H9 (cell line): ENCODE results near the gene DIRAS3. TPM values are rescaled to one million over a fixed set of nuclear protein-coding genes. Genes with fewer than 3 reads are reported as not detected.

Experiments
- DNase-seq: peaks from one replicate; pipeline ENCODE4 v3.0.0-alpha.2; 2017
- H2AFZ ChIP-seq: one replicate; pipeline ENCODE4 v1.6.1; 2013; ENCODE audit warnings: mild to moderate bottlenecking, low read length, control low read depth, moderate library complexity
- H2AK5ac ChIP-seq: 2 replicates; pipeline ENCODE4 v1.6.1; 2013; ENCODE audit warnings: low read length, control low read depth, mixed read lengths; ENCODE audit not compliant: insufficient read length
- H2BK120ac ChIP-seq: one replicate; pipeline ENCODE4 v1.6.1; 2013; ENCODE audit warnings: low read depth, mild to moderate bottlenecking, low read length, control low read depth, inconsistent platforms; ENCODE audit not compliant: poor library complexity, severe bottlenecking
- H2BK12ac ChIP-seq: 2 replicates; pipeline ENCODE4 v1.6.1; 2013; ENCODE audit warnings: low read length, control low read depth, mixed read lengths, low read depth; ENCODE audit not compliant: insufficient read length
- H2BK15ac ChIP-seq: 2 replicates; pipeline ENCODE4 v1.6.1; 2013; ENCODE audit warnings: low read depth, low read length, control low read depth
- H2BK20ac ChIP-seq: one replicate; pipeline ENCODE4 v1.6.1; 2013; ENCODE audit warnings: low read depth, mild to moderate bottlenecking, low read length, control low read depth, inconsistent platforms; ENCODE audit not compliant: poor library complexity, severe bottlenecking
- H2BK5ac ChIP-seq: 2 replicates; pipeline ENCODE4 v1.6.1; 2013; ENCODE audit warnings: low read length, control low read depth, mixed read lengths; ENCODE audit not compliant: insufficient read length
- H3K14ac ChIP-seq: 2 replicates; pipeline ENCODE4 v1.6.1; 2013; ENCODE audit warnings: low read length, control low read depth; ENCODE audit not compliant: insufficient read depth
- H3K18ac ChIP-seq: 2 replicates; pipeline ENCODE4 v1.6.1; 2013; ENCODE audit warnings: low read depth, mild to moderate bottlenecking, mixed read lengths, low read length, control low read depth; ENCODE audit not compliant: insufficient read length
- H3K23ac ChIP-seq: 2 replicates; pipeline ENCODE4 v1.6.1; 2013; ENCODE audit warnings: low read length, control low read depth, mixed read lengths, low read depth; ENCODE audit not compliant: insufficient read length
- H3K23me2 ChIP-seq: 2 replicates; pipeline ENCODE4 v1.6.1; 2013; ENCODE audit warnings: low read depth, mild to moderate bottlenecking, mixed read lengths, low read length, control low read depth; ENCODE audit not compliant: insufficient read length, poor library complexity, severe bottlenecking
- H3K27ac ChIP-seq: 2 replicates; pipeline ENCODE4 v1.5.1; 2013; ENCODE audit warnings: low read length, control low read depth, mixed read lengths, low read depth; ENCODE audit not compliant: insufficient read length
- H3K27me3 ChIP-seq: 2 replicates; pipeline ENCODE4 v1.6.1; 2013; ENCODE audit warnings: low read length, control low read depth, inconsistent platforms; ENCODE audit not compliant: insufficient read depth
- H3K4ac ChIP-seq: 2 replicates; pipeline ENCODE4 v1.6.1; 2013; ENCODE audit warnings: low read depth, mild to moderate bottlenecking, control low read depth, inconsistent platforms, low read length, moderate library complexity
- H3K4me1 ChIP-seq: 2 replicates; pipeline ENCODE4 v1.6.1; 2013; ENCODE audit warnings: low read length, control low read depth, inconsistent platforms; ENCODE audit not compliant: insufficient read depth
- H3K4me2 ChIP-seq: 2 replicates; pipeline ENCODE4 v1.6.1; 2013; ENCODE audit warnings: low read length, control low read depth, mixed read lengths; ENCODE audit not compliant: insufficient read length, insufficient read depth
- H3K56ac ChIP-seq: 2 replicates; pipeline ENCODE4 v1.6.1; 2013; ENCODE audit warnings: low read depth, mild to moderate bottlenecking, mixed read lengths, low read length, control low read depth; ENCODE audit not compliant: insufficient read length
- H3K79me1 ChIP-seq: 2 replicates; pipeline ENCODE4 v1.6.1; 2013; ENCODE audit warnings: low read depth, mild to moderate bottlenecking, moderate library complexity, low read length, control low read depth, inconsistent platforms; ENCODE audit not compliant: insufficient read depth, poor library complexity, severe bottlenecking
- H3K79me2 ChIP-seq: 2 replicates; pipeline ENCODE4 v1.6.1; 2013; ENCODE audit warnings: low read length, control low read depth, inconsistent platforms; ENCODE audit not compliant: insufficient read depth
- H3K9ac ChIP-seq: 2 replicates; pipeline ENCODE4 v1.6.1; 2013; ENCODE audit warnings: low read length, control low read depth, mixed read lengths; ENCODE audit not compliant: insufficient read length; ENCODE audit errors: extremely low read depth
- H3K9me3 ChIP-seq: one replicate; pipeline ENCODE4 v1.6.1; 2013; ENCODE audit warnings: low read depth, low read length, inconsistent platforms; ENCODE audit not compliant: control insufficient read depth
- H3T11ph ChIP-seq: one replicate; pipeline ENCODE4 v1.6.1; 2013; ENCODE audit warnings: mild to moderate bottlenecking, low read length, control low read depth, inconsistent platforms
- H4K20me1 ChIP-seq: one replicate; pipeline ENCODE4 v1.6.1; 2013; ENCODE audit not compliant: control insufficient read depth, insufficient read length, insufficient read depth
- H4K5ac ChIP-seq: 2 replicates; pipeline ENCODE4 v1.6.1; 2013; ENCODE audit warnings: low read depth, mild to moderate bottlenecking, mixed read lengths, low read length, control low read depth; ENCODE audit not compliant: insufficient read length
- H4K8ac ChIP-seq: replicated peaks from 2 replicates; pipeline ENCODE4 v1.6.1; 2013; ENCODE audit warnings: low read length, control low read depth, mixed read lengths, low read depth; ENCODE audit not compliant: insufficient read length
- H4K91ac ChIP-seq: 2 replicates; pipeline ENCODE4 v1.6.1; 2013; ENCODE audit warnings: low read depth, mild to moderate bottlenecking, moderate library complexity, mixed read lengths, low read length, control low read depth; ENCODE audit not compliant: insufficient read length
- H3K27ac Mint-ChIP-seq, 3 experiments: 2 replicates in 2 of 3; 3 replicates in 1 of 3; pipeline ENCODE4 v1.8.0; 2020 to 2021; ENCODE audit warnings: mixed read lengths in 3 of 3, mild to moderate bottlenecking in 1 of 3, moderate library complexity in 1 of 3
- H3K27me3 Mint-ChIP-seq: 2 replicates; pipeline ENCODE4 v1.8.0; 2021; ENCODE audit warnings: low read depth, mild to moderate bottlenecking, moderate library complexity, mixed read lengths
- H3K36me3 Mint-ChIP-seq, 3 experiments: 2 replicates in 2 of 3; 3 replicates in 1 of 3; pipeline ENCODE4 v1.8.0; 2020 to 2021; ENCODE audit warnings: low read depth in 3 of 3, mixed read lengths in 3 of 3; ENCODE audit not compliant: insufficient read depth in 1 of 3
- H3K4me1 Mint-ChIP-seq, 2 experiments: 2 replicates each; pipeline ENCODE4 v1.8.0; 2020; ENCODE audit warnings: mixed read lengths in 2 of 2
- H3K4me3 Mint-ChIP-seq, 2 experiments: 2 replicates in 1 of 2; 3 replicates in 1 of 2; pipeline ENCODE4 v1.8.0; 2020 to 2021; ENCODE audit warnings: mild to moderate bottlenecking in 2 of 2, mixed read lengths in 2 of 2, moderate library complexity in 1 of 2
- H3K9me3 Mint-ChIP-seq, 2 experiments: 2 replicates in 1 of 2; 3 replicates in 1 of 2; pipeline ENCODE4 v1.8.0; 2020; ENCODE audit warnings: mild to moderate bottlenecking in 2 of 2, mixed read lengths in 2 of 2, moderate library complexity in 1 of 2
- WGBS: extraction: QIAGEN DNeasy Blood & Tissue Kit; methylation state at CpG from one replicate; pipeline ENCODE4 v1.1.7; 2013; ENCODE audit warnings: missing lambda C conversion rate, low lambda C conversion rate, mixed read lengths; ENCODE audit not compliant: insufficient read length; ENCODE audit errors: extremely low coverage; 5-methylcytosine and 5-hydroxymethylcytosine counted together
- total RNA-seq: library from RNA; stranded (reverse); gene quantifications from 2 replicates; pipeline ENCODE4 v1.2.1, GENCODE V29; 2021
- TF ChIP-seq, protein P1 (sequence below): fragments of 200-600 bp; sonication (generic); conservative IDR thresholded peaks from 3 replicates; pipeline ENCODE4 v1.8.0; 2021; ENCODE audit warnings: antibody characterized with exemption, mild to moderate bottlenecking

Gene DIRAS3
- total RNA-seq, 1 experiment from 2014 or later = not detected

GRCh38 chr1:68078647-68079046, 28.2 kb upstream of the DIRAS3 start:
- H3K9me3 ChIP-seq = no peaks in the 10 kb centered on the region
- Mint-ChIP-seq H3K27ac (no peak overlapping the region), H3K9me3 (peaks cover 3 to 6% of the 10 kb centered on the region in 2 experiments; a peak in 4 of 5 replicates), H3K36me3 (peaks cover 0 to 4% (median 0%) of the 10 kb centered on the region in 3 experiments; a peak in 2 of 7 replicates), H3K27me3 (no peaks in the 10 kb centered on the region), H3K4me3 (no peak overlapping the region), H3K4me1 (peaks cover 11 to 16% of the 10 kb centered on the region in 2 experiments)
- no peak overlapping the region for H2AFZ ChIP-seq
- H3K79me1 ChIP-seq = no peaks in the 10 kb centered on the region
- H2AK5ac ChIP-seq = no peak overlapping the region
- no peak overlapping the region for H3K14ac ChIP-seq
- no peak overlapping the region for H2BK120ac ChIP-seq
- no peak overlapping the region for H3T11ph ChIP-seq
- no peak overlapping the region for H3K56ac ChIP-seq
- no peak overlapping the region for H3K23ac ChIP-seq
- H3K4me2 ChIP-seq = no peak overlapping the region
- H2BK15ac ChIP-seq = no peak overlapping the region
- WGBS = no CpG with 5 or more reads among the region's 2 CpGs
- H2BK20ac ChIP-seq = no peak overlapping the region
- no peak overlapping the region for H4K91ac ChIP-seq
- no peak overlapping the region for H3K18ac ChIP-seq
- DNase-seq = no peak
- H3K9ac ChIP-seq = no peak overlapping the region
- H3K79me2 ChIP-seq = no peaks in the 10 kb centered on the region
- H4K5ac ChIP-seq = no peak overlapping the region
- TF ChIP-seq, protein P1, sequence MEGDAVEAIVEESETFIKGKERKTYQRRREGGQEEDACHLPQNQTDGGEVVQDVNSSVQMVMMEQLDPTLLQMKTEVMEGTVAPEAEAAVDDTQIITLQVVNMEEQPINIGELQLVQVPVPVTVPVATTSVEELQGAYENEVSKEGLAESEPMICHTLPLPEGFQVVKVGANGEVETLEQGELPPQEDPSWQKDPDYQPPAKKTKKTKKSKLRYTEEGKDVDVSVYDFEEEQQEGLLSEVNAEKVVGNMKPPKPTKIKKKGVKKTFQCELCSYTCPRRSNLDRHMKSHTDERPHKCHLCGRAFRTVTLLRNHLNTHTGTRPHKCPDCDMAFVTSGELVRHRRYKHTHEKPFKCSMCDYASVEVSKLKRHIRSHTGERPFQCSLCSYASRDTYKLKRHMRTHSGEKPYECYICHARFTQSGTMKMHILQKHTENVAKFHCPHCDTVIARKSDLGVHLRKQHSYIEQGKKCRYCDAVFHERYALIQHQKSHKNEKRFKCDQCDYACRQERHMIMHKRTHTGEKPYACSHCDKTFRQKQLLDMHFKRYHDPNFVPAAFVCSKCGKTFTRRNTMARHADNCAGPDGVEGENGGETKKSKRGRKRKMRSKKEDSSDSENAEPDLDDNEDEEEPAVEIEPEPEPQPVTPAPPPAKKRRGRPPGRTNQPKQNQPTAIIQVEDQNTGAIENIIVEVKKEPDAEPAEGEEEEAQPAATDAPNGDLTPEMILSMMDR = no peak
- no peak overlapping the region for H4K8ac ChIP-seq
- H2BK12ac ChIP-seq = no peak overlapping the region
- no peak overlapping the region for H3K27ac ChIP-seq
- H3K4ac ChIP-seq = no peak overlapping the region
- H2BK5ac ChIP-seq = no peak overlapping the region
- no peaks in the 10 kb centered on the region for H4K20me1 ChIP-seq
- no peaks in the 10 kb centered on the region for H3K4me1 ChIP-seq
- no peaks in the 10 kb centered on the region for H3K23me2 ChIP-seq
- no peaks in the 10 kb centered on the region for H3K27me3 ChIP-seq
